Measurements from ENCODE around the gene LTBP3.

The LTBP3 gene

GRCh38 chr11:65574811-65575567 is 16.8 kb upstream of the LTBP3 start:
- H3K36me3 ChIP-seq (ENCODE audit: low read length): no peaks in the 10 kb centered on the region
- H3K27me3 ChIP-seq (ENCODE audit: low read length): no peaks in the 10 kb centered on the region
- peaks cover 11% of the 10 kb centered on the region for H3F3A ChIP-seq (ENCODE audit: insufficient read depth)
- H3K4me2 ChIP-seq (ENCODE audit: low read depth, low read length, poor library complexity, severe bottlenecking): peak overlapping the region; percentile 73
- H3K79me2 ChIP-seq (ENCODE audit: insufficient read depth, low read length): peaks cover 6% of the 10 kb centered on the region; the same call in 1 of the 2 replicates
- H3K9me3 ChIP-seq (ENCODE audit: insufficient read depth, low read length): no peaks in the 10 kb centered on the region
- no peaks in the 10 kb centered on the region for H3K9me2 ChIP-seq (replicated peaks; ENCODE audit: insufficient read depth, low read length)
- peak overlapping the region; percentile 84 for H3K9ac ChIP-seq (ENCODE audit: low read length)
- peak overlapping the region; percentile 62 for H3K4me3 ChIP-seq (ENCODE audit: insufficient read depth, low read length, poor library complexity, severe bottlenecking)
- peak overlapping the region; percentile 43 for H2AFZ ChIP-seq (ENCODE audit: low read depth, low read length, severe bottlenecking)
- peak overlapping the region; percentile 74 for H3K27ac ChIP-seq (ENCODE audit: low read depth, low read length)
- TF ChIP-seq EZH2phosphoT487 (conservative IDR thresholded peaks at IDR 0.05; ENCODE audit: low read length): no peak
- no peak for TF ChIP-seq CTCF (IDR thresholded peaks at IDR 0.05; ENCODE audit: insufficient read depth, low read length, poor library complexity, severe bottlenecking)
- H4K20me1 ChIP-seq (ENCODE audit: low read depth, low read length): no peaks in the 10 kb centered on the region

- Histone ChIP-seq H3K27ac (ENCODE audit: low read depth, low read length) (peak overlapping the region; percentile 74), H3K9me3 (ENCODE audit: insufficient read depth, low read length) (no peaks in the 10 kb centered on the region), H3K9me2 (replicated peaks; ENCODE audit: insufficient read depth, low read length) (no peaks in the 10 kb centered on the region), H3K9ac (ENCODE audit: low read length) (peak overlapping the region; percentile 84), H3K79me2 (ENCODE audit: insufficient read depth, low read length) (peaks cover 10% of the 10 kb centered on the region; the same call in 1 of the 2 replicates), H4K20me1 (ENCODE audit: low read depth, low read length) (no peaks in the 10 kb centered on the region), H3K4me3 (ENCODE audit: insufficient read depth, low read length, poor library complexity, severe bottlenecking) (peak overlapping the region; percentile 62), H2AFZ (ENCODE audit: low read depth, low read length, severe bottlenecking) (peak overlapping the region; percentile 43), H3K27me3 (ENCODE audit: low read length) (no peaks in the 10 kb centered on the region), H3F3A (ENCODE audit: insufficient read depth) (peaks cover 11% of the 10 kb centered on the region), H3K4me2 (ENCODE audit: low read depth, low read length, poor library complexity, severe bottlenecking) (peak overlapping the region; percentile 97), H3K36me3 (ENCODE audit: low read length) (no peaks in the 10 kb centered on the region)
- TF ChIP-seq EZH2phosphoT487 (conservative IDR thresholded peaks at IDR 0.05; ENCODE audit: low read length) (no peak), CTCF (IDR thresholded peaks at IDR 0.05; ENCODE audit: insufficient read depth, low read length, poor library complexity, severe bottlenecking) (peak; percentile 64)
These were observed 16.1 kb upstream of the LTBP3 start for GRCh38 chr11:65574109-65574810.

GRCh38 chr11:65573391-65574079 is 15.4 kb upstream of the LTBP3 start:
- TF ChIP-seq CTCF (IDR thresholded peaks at IDR 0.05; ENCODE audit: insufficient read depth, low read length, poor library complexity, severe bottlenecking) (no peak), EZH2phosphoT487 (conservative IDR thresholded peaks at IDR 0.05; ENCODE audit: low read length) (no peak)
- Histone ChIP-seq H3K9me2 (replicated peaks; ENCODE audit: insufficient read depth, low read length) (no peaks in the 10 kb centered on the region), H3K9ac (ENCODE audit: low read length) (peak overlapping the region; percentile 84), H3K4me3 (ENCODE audit: insufficient read depth, low read length, poor library complexity, severe bottlenecking) (peak overlapping the region; percentile 43), H3K27ac (ENCODE audit: low read depth, low read length) (no peak overlapping the region), H3K9me3 (ENCODE audit: insufficient read depth, low read length) (no peaks in the 10 kb centered on the region), H3K27me3 (ENCODE audit: low read length) (no peaks in the 10 kb centered on the region), H3F3A (ENCODE audit: insufficient read depth) (peaks cover 11% of the 10 kb centered on the region), H3K4me2 (ENCODE audit: low read depth, low read length, poor library complexity, severe bottlenecking) (peak overlapping the region; percentile 97), H2AFZ (ENCODE audit: low read depth, low read length, severe bottlenecking) (no peak overlapping the region), H3K79me2 (ENCODE audit: insufficient read depth, low read length) (peaks cover 18% of the 10 kb centered on the region; the same call in 1 of the 2 replicates), H3K36me3 (ENCODE audit: low read length) (no peaks in the 10 kb centered on the region), H4K20me1 (ENCODE audit: low read depth, low read length) (no peaks in the 10 kb centered on the region)
